ENCODE data around the gene AP4B1. TPM values are rescaled to one million over a fixed set of nuclear protein-coding genes. Genes with fewer than 3 reads are reported as not detected.
"Not testable (repeated sequence)": the region's sequence is repeated elsewhere in the genome, so short reads cannot be mapped to it uniquely, and the experiment has no call there.

Gene AP4B1
- total RNA-seq, result 3.2 TPM

DNA sequence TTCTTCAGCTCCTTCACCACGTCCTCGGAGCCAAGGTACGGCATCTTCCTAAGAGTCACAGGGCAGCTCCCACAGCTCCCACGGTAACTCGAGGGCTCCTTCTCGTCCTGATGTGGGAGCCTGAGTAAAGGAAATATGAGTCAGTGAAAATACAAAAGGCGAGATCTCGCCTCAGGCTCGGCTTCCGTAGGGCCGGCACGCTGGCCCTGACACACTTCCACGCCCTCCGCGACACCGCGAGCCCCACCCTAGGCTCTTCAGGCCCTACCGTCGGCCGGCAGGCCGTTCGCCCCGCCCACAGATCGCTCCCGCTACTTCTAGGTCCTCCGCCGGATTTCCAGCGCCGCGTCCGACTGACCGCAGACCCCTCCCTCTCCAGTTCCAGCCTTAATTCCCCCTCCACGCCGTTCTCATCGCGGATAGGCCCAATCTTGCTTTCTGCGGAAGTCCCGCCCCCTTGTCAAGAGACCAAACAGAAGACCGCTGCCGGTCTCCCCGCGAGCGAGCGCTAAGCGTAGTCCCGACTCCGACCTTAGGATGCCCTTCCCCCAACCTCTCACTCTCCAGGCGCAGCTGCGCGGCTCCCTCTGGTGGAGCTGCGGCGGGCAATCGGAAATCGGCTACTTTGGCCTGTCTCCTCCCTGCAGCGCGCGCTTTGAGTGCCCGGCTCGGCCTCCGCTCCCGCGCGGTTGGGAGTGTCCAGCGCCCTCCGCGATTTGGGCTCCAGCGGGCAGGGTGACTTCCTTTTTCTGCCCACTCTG, at the start of gene AP4B1, which contains the start of gene DCLRE1B:
TSS of gene AP4B1 (minus strand) at position 126 of the 761 bp plus-strand sequence. CDS start at position 44, 82 bp downstream.
TSS of gene DCLRE1B (plus strand) at position 653 of the 761 bp plus-strand sequence. CDS start 261 bp downstream, outside the sequence.
- TF ChIP-seq, protein P1, sequence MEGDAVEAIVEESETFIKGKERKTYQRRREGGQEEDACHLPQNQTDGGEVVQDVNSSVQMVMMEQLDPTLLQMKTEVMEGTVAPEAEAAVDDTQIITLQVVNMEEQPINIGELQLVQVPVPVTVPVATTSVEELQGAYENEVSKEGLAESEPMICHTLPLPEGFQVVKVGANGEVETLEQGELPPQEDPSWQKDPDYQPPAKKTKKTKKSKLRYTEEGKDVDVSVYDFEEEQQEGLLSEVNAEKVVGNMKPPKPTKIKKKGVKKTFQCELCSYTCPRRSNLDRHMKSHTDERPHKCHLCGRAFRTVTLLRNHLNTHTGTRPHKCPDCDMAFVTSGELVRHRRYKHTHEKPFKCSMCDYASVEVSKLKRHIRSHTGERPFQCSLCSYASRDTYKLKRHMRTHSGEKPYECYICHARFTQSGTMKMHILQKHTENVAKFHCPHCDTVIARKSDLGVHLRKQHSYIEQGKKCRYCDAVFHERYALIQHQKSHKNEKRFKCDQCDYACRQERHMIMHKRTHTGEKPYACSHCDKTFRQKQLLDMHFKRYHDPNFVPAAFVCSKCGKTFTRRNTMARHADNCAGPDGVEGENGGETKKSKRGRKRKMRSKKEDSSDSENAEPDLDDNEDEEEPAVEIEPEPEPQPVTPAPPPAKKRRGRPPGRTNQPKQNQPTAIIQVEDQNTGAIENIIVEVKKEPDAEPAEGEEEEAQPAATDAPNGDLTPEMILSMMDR (IDR thresholded peaks at IDR 0.05), result peak; percentile 53 to 82 (median 69)

DNA sequence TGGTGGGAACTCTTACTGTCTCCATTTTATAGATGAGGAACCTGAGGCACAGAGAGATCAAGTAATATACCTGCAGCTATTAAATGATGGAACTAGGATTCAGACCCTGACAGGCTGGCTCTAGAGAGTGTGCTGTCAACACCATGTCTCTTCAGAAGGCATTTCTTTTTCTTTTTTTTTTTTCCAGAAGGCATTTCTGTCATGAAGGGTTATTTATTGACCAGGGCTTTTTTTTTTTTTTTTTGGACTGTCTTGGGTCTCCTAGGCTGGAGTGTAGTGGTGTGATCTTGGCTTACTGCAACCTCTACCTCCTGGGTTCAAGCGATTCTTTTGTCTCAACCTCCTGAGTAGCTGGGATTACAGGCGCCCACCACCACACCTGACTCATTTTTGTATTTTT, 47.1 kb upstream of the AP4B1 start:
- no peaks in the 10 kb centered on the region for H3K9me3 ChIP-seq
- TF ChIP-seq, protein P1 (IDR thresholded peaks at IDR 0.05), result no peak
- H3K4me1 ChIP-seq, result peaks cover 3 to 23% of the 10 kb centered on the region in 2 donors
- H3K4me3 ChIP-seq, result no peak overlapping the region
- H3K27me3 ChIP-seq, result no peaks in the 10 kb centered on the region
- peaks cover 11 to 19% of the 10 kb centered on the region in 2 donors for H3K36me3 ChIP-seq
- intact Hi-C loops (cut with DNase I), result no loop called here
- H3K27ac ChIP-seq, result no peak overlapping the region
- DNase-seq (ENCODE audit: low spot score in 2 of 2), result no peak

More for the DNA sequence above, at the start of gene AP4B1, which contains the start of gene DCLRE1B:
- Histone ChIP-seq H3K9me3 (no peaks in the 10 kb centered on the region), H3K27me3 (no peaks in the 10 kb centered on the region), H3K36me3 (peaks cover 2 to 18% of the 10 kb centered on the region in 2 donors), H3K4me1 (peaks cover 0 to 17% of the 10 kb centered on the region in 2 donors), H3K4me3 (peak within 1 kb of the TSS; percentile 85 to 86), H3K27ac (peak within 1 kb of the TSS; percentile 86 to 92)
- DNase-seq (ENCODE audit: low spot score in 2 of 2), result peak; percentile 97 to 99
- intact Hi-C loops (cut with DNase I), result loop anchor here (1.0 to 10.0 kb wide), 9 partner anchors 24 to 1190 kb away; partner anchors contain the start of genes BCAS2, HIPK1, MAGI3 and PHTF1

DNA sequence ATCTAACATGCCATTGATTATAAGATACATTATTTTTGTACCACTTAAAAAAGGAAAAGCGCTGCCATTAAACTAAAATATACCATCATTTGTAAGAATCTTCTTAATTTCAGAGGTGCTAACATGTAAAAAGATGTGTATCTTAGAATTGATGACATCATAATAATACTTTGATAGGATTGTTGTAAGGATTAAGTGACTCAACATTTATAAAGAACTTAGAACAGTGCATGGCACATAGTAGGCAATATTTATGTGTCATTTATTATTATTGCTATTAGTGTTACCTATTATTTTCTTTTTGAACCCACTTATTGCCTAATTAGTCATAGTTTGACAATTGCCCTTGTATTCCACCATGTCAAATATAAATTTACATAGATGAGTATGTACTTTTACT, 46.3 kb upstream of the AP4B1 start:
- intact Hi-C loops (cut with DNase I), result no loop called here
- TF ChIP-seq, protein P1 (IDR thresholded peaks at IDR 0.05), result no peak
- peaks cover 4 to 28% of the 10 kb centered on the region in 2 donors for H3K4me1 ChIP-seq

DNA sequence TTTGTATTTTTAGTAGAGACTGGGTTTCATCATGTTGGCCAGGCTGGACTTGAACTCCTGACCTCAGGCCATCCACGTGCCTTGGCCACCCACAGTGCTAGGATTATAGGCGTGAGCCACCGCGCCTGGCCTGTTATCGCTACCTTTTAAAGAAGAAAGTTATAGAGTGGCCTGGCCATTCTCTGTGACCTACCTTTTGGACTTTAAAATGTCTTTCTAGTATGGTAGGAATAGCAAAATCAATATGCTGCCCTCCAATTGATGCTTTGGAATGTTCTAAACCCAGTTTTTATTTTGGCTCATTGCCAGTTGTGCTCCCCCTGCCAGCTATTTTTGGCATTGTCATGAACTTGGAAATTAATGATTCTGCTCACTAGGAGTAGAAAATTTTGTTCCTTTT, 44.4 kb upstream of the AP4B1 start:
- DNase-seq (ENCODE audit: low spot score in 2 of 2), result no peak
- intact Hi-C loops (cut with DNase I), result loop anchor here (2.0 kb wide), 1 partner anchor 18 kb away; no protein-coding TSS in a partner anchor
- Histone ChIP-seq H3K36me3 (peaks cover 0 to 6% of the 10 kb centered on the region in 2 donors), H3K4me3 (peak overlapping the region in 1 of 2 donors; percentile 4), H3K4me1 (peaks cover 4 to 28% of the 10 kb centered on the region in 2 donors), H3K9me3 (no peaks in the 10 kb centered on the region), H3K27ac (peak overlapping the region; percentile 31 to 54), H3K27me3 (no peaks in the 10 kb centered on the region)
- TF ChIP-seq, protein P1 (IDR thresholded peaks at IDR 0.05), result peak; percentile 13 to 37 (median 18)

More for the DNA sequence above, 46.3 kb upstream of the AP4B1 start:
- Histone ChIP-seq H3K36me3 (peaks cover 5 to 13% of the 10 kb centered on the region in 2 donors), H3K27me3 (no peaks in the 10 kb centered on the region), H3K4me3 (no peak overlapping the region), H3K9me3 (no peaks in the 10 kb centered on the region), H3K27ac (no peak overlapping the region)
- no peak for DNase-seq (ENCODE audit: low spot score in 2 of 2)

DNA sequence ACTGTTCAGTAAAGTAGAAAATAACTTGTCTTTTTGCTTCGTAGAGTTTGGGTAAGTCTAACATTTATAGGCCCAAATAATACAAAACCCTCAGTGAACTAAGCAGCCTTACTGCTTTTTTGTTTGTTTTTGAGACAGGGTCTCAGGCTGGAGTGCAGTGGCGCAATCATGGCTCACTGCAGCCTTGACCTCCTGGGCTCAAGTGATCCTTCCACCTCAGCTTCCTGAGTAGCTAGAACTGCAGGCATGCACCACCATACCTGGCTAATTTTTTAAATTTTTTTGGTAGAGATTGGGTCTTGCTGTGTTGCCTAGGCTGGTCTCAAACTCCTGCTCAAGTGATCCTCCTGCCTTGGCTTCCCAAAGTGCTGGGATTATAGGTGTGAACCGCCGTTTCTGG, 43.6 kb upstream of the AP4B1 start:
- H3K36me3 ChIP-seq; H3K27me3 ChIP-seq; H3K9me3 ChIP-seq; H3K4me3 ChIP-seq; DNase-seq (ENCODE audit: low spot score in 2 of 2): not testable (repeated sequence)
- peaks cover 4 to 28% of the 10 kb centered on the region in 2 donors for H3K4me1 ChIP-seq
- intact Hi-C loops (cut with DNase I), result loop anchor here (2.0 kb wide), 1 partner anchor 17 kb away; no protein-coding TSS in a partner anchor
- H3K27ac ChIP-seq, result peak overlapping the region; percentile 31 to 54
